Brain microvascular endothelial cell (primary cell): ENCODE measurements around the gene OR7C1.

Experiments used
- DNase-seq: peaks from one replicate; pipeline ENCODE4 v3.0.0-alpha.2; 2020
- H3K27ac ChIP-seq: fragments of 250-450 bp; sonication (Bioruptor Pico); 2 replicates; pipeline ENCODE4 v1.5.1; 2020; ENCODE audit warnings: mild to moderate bottlenecking, moderate library complexity
- H3K27me3 ChIP-seq: fragments of 250-450 bp; sonication (Bioruptor Pico); replicated peaks from 2 replicates; pipeline ENCODE4 v1.5.1; 2020; ENCODE audit warnings: mild to moderate bottlenecking
- H3K36me3 ChIP-seq: fragments of 250-450 bp; sonication (Bioruptor Pico); replicated peaks from 2 replicates; pipeline ENCODE4 v1.5.1; 2020; ENCODE audit warnings: mild to moderate bottlenecking
- H3K4me3 ChIP-seq: 2 replicates; pipeline ENCODE4 v1.5.1; 2011; ENCODE audit warnings: low read depth, mild to moderate bottlenecking, control low read depth, low read length, moderate library complexity
- in situ Hi-C: cut with HindIII; loops from 2 replicates; pipeline ENCODE4 v1.10.0; 2017; ENCODE audit warnings: low sequenced_read_pairs, low pct_ligation_motif_present
- TF ChIP-seq, protein P1 (sequence below): IDR thresholded peaks from 2 replicates; pipeline ENCODE4 v1.5.1; 2011; ENCODE audit warnings: low read depth, mild to moderate bottlenecking, moderate library complexity, low read length, control low read depth, inconsistent platforms; ENCODE audit errors: missing control alignments

The OR7C1 gene

DNA sequence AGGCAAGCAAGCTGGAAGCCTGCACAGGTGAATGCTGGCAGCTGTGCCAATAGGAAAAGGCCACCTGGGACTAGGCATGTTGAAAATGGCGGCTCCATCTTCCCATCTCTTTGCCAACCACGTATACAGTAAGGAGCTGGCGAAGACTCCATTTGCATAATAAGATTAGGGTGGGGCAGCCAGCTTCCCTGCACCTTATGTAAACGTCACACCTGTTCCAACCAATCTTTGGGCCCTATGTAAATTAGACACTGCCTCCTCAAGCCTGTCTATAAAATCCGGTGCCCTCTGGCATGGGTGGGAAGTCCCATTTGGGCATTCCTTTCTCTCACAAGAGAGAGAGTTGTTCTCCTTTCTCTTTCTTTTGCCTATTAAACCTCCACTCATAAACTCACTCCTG lies 73.4 kb downstream of the OR7C1 start:
- Histone ChIP-seq H3K27me3 (no peaks in the 10 kb centered on the region), H3K36me3 (no peaks in the 10 kb centered on the region), H3K4me3 (no peak overlapping the region), H3K27ac (no peak overlapping the region)
- in situ Hi-C loops, result no loop called here
- DNase-seq, result no peak
- TF ChIP-seq, protein P1, sequence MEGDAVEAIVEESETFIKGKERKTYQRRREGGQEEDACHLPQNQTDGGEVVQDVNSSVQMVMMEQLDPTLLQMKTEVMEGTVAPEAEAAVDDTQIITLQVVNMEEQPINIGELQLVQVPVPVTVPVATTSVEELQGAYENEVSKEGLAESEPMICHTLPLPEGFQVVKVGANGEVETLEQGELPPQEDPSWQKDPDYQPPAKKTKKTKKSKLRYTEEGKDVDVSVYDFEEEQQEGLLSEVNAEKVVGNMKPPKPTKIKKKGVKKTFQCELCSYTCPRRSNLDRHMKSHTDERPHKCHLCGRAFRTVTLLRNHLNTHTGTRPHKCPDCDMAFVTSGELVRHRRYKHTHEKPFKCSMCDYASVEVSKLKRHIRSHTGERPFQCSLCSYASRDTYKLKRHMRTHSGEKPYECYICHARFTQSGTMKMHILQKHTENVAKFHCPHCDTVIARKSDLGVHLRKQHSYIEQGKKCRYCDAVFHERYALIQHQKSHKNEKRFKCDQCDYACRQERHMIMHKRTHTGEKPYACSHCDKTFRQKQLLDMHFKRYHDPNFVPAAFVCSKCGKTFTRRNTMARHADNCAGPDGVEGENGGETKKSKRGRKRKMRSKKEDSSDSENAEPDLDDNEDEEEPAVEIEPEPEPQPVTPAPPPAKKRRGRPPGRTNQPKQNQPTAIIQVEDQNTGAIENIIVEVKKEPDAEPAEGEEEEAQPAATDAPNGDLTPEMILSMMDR, result no peak

DNA sequence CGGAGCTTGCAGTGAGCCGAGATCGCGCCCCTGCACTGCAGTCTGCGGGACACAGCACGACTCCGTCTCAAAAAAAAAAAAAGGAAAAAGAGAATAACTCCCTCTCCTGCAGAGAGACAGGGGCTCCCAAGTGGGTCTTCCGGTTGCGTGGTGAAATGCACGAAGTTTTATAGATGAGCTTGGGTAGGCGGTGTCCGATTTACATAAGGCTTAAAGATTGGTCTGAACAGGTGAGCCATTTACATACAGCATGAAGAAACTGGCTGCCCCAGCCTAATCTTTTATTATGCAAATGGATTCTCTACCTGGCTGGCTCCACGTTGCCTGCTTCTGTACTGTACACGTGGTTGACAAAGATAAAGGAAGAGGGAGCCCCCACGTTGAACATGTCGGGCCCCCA lies 76.2 kb downstream of the OR7C1 start:
- DNase-seq, result no peak
- Histone ChIP-seq H3K27me3 (no peaks in the 10 kb centered on the region), H3K27ac (no peak overlapping the region), H3K4me3 (no peak overlapping the region), H3K36me3 (no peaks in the 10 kb centered on the region)
- in situ Hi-C loops, result no loop called here
- TF ChIP-seq, protein P1, result no peak

DNA sequence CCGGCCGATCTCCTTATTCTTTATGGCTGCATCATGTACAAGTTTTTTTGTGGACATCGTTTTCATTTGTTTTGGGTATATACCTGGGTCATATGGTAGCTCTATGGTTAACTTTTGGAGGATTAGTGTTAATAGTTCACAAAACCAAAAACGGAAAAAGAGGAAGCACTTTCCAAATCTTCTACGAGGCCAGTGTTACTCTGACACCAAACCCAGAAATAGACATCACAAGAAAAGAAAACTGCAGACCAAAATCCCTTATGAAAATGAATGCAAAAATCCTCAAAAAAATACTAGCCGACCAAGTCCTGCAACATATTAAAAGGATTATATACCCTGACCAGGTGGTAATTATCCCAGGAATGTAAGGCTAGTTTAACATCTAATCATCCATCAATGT lies 86.4 kb downstream of the OR7C1 start:
- no peaks in the 10 kb centered on the region for H3K27me3 ChIP-seq
- H3K36me3 ChIP-seq, result no peaks in the 10 kb centered on the region
- DNase-seq, result no peak
- no peak overlapping the region for H3K4me3 ChIP-seq
- in situ Hi-C loops, result no loop called here
- no peak overlapping the region for H3K27ac ChIP-seq
- TF ChIP-seq, protein P1, result no peak
